Activated T-helper 9 cell treated with anti-CD3 and anti-CD28 coated beads, Interleukin-2, amount 50 U/mL, for 16 hours (primary cell): ENCODE results near the gene FZD8.
"Not testable (repeated sequence)": the region's sequence is repeated elsewhere in the genome, so short reads cannot be mapped to it uniquely, and the experiment has no call there.

Source experiments
- DNase-seq: peaks from one replicate; pipeline ENCODE4 v3.0.0-alpha.2; 2020; ENCODE audit warnings: low read depth

FZD8 gene, protein sequence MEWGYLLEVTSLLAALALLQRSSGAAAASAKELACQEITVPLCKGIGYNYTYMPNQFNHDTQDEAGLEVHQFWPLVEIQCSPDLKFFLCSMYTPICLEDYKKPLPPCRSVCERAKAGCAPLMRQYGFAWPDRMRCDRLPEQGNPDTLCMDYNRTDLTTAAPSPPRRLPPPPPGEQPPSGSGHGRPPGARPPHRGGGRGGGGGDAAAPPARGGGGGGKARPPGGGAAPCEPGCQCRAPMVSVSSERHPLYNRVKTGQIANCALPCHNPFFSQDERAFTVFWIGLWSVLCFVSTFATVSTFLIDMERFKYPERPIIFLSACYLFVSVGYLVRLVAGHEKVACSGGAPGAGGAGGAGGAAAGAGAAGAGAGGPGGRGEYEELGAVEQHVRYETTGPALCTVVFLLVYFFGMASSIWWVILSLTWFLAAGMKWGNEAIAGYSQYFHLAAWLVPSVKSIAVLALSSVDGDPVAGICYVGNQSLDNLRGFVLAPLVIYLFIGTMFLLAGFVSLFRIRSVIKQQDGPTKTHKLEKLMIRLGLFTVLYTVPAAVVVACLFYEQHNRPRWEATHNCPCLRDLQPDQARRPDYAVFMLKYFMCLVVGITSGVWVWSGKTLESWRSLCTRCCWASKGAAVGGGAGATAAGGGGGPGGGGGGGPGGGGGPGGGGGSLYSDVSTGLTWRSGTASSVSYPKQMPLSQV

DNA sequence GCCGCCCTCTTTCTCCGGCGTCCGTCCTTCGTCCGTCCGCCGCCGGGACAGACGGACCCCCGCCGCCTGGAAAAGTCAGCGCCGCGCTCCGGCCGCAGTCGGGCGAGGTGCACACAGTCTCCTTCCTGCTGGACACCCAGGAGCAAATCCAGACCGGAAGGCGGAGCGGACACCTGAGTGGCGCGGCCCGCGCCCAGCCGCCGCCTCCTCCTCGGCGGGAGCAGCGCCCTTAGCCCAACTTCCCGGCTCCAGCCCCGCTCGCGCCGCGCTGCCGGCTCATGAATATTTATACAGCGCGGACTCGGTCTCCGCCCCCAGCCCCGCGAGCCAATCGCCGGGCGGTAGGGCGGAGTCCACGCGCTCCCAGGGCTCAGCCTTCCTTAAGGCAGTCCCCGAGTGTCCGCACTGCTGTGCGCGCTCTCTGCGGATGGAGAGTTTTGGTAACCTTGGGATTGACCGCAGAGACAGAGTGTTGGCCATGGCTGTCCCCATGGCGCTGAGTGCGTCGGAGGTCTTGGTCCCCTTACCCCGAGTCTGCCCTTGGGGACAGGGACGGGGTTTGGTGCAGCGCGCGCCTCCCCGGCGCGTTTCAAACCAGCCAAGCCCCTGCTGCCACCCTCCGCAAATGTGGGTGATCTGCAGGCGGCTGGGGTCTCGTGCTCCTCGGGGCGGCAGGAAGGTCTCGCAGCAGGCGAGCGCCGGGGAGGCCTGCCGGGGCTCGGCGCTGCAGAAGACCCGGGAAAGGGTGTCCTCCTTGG is at the start of gene FZD8:
Gene FZD8, minus strand, starts transcription at position 262 of the 758 bp plus-strand sequence. CDS start 867 bp downstream, outside the sequence.
- peak; percentile 61 for DNase-seq

DNA sequence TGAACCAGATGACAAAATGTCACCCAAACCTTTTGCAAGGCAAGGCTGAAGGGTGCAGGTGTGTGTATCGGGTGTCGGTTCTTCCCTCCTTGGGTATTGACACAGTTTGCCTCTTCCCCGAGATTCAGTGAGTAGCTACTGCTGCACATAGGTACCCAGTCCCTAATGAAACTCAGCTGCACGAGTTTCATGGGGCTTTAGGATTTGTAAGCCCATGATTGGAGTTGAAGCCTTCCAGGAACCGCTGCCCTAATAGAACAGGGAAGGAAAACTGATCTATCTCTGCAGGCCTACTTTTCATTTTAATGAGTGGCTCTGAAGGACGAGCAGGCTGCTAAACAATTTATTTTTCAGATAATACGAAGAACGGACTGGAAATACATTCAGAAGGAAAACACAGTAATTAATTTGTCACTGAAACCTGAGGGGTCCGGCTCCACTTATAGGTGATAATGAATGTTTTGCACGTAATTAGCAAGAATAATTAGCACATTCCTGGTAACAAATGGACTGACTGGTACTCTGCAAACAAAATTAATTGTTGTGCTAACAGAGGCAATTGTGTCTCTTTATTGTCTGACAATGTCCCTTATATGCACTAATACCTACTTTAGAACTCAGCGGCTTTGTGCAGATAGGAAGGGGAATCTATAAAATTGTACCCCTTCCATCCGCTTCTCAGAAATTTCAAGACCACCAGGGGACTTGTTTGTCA is 49.6 kb upstream of the FZD8 start:
- DNase-seq: no peak

DNA sequence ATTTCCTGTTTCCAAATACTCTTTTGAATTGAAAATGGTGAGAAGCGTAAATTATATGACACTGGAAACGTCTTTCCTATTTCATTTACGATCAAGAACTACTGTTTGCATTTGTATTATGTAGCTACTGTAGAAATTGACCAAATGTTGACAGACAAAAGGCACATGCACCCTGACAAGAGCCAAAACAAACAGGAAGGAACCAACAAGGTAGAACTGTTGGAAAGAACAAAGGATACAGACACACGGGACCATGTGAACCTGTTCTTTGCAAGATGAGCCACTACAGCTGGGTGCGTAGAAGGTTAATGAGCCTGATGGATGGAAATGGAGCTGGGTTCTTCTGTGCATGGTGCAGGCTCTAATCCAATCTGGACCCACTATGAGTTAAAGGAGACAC is 48.4 kb upstream of the FZD8 start:
- no peak for DNase-seq

DNA sequence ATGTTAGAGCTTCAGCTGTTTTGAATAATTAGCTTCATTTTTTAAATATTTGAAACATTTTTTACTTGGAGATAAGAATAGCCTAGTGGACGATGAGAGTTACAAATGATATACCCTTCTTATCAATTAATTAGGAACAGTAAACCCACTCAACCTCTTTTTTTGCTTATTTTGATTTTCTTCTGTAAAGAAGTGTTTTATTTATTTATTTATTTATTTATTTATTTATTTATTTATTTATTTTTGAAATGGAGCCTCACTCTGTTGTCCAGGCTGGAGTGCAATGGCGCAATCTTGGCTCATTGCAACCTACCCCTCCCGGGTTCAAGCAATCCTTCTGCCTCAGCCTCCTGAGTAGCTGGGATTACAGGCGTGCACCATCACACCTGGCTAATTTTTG is 43.8 kb upstream of the FZD8 start:
- DNase-seq: not testable (repeated sequence)

DNA sequence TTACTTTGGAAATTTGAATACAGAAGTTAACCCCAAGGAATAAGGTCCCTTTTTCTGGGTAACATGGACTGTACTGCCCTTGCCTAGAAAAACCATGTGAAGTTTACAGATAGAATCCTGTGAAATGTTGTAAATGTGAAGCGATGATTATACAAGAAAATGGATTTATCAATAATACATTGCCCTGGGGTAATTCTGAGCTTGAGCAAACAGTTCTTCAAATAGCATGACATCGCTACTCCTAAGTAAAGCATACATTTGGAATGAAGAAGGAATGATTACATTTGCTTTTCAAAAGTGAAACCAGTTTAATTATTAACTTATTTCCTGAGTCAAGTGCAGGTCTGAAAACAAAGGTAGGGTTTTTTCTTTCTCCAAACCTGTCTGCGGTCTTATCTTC is 43.3 kb upstream of the FZD8 start:
- no peak for DNase-seq

DNA sequence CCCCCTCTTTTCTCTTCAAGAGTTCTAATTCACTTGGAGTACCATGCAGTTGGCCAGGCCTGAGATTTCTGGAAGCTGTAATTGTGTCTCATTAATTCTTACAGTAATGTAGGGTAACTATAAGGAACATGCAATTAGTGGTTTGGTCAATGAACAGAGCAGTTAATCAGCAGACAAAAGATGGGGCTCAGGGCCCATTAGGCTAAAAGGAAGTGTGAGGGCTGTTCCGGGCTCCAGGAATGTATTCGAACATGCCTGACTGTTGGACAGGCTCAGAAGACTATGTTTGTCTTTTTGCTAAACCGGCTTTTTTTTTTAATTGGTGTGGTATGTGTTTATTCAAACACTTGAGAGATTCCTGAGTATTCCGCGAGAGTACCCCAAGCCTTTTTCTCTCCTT is 42.5 kb upstream of the FZD8 start:
- no peak for DNase-seq

DNA sequence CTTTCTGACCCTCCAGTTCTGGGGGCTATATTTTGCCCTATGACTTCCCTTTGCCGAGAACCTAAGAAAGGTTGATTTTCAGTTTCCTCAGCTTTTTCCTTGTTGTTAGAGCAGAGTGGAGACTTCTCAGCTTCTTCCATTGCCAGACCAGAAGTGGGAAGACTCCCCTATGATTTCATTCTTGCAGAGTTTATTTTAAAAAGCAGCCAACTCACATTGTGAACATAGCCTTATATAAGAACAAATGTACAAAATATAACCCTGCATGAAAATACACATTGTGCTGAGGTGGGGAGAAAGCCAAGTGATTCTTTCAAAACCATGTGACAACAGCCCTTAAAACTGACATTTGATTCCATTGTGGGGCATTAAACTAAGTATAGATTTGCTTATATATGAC is 33.8 kb upstream of the FZD8 start:
- DNase-seq: no peak

DNA sequence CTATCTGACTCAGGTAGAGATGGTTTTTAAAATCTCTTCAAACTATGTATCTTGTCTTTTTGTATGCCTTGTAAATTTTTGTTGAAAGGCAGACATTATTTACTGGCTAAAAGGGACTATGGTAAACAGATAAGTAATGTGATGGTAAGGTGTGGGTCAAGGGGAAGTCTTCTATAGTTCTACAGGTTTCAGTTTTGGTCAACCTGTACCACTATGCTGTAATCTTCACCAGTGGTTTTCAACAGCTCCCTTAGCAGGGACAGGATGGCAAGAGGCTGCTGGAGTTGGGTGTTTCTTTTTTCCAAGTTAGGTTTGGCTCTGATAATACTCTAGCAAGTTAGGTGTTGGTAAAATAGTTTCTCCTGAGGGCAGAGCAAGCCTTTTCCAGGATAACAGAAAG is 32.7 kb upstream of the FZD8 start:
- no peak for DNase-seq

DNA sequence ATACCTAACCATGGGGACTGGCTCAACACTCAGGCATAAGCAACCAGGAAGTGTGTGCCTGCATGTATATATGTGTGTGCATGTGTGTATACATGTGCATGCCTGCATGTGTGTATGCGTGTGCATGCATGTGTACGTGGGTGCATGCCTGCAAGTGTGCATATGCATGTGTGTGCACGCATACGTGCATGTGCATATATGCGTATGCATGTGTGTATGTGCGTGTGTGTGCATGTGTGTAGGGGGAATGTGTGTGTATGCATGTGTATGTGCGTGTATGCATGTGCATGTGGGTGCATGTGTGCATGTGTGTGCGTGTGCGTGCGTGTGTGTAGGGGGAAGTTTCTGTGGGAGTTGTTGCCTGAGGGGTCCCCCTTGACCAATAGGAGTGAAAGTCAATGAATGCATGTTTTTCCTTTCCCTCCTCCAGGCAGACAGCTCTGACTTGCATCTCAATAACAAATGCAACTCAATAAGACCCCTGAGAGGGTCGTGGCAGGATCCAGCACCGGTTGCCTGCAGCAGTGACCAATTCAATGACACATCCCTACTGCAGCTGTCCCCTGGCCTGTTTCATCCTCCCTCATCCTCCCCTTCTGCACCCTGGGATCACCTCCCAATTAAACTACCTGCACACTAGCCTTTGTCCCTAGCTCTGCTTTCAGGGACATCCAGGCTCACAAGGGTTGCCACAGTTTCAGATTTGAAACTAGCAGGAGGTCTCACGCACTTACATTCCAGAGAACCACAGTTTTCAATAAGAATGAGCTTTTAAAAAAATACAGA is 27.0 kb upstream of the FZD8 start:
- DNase-seq: no peak

DNA sequence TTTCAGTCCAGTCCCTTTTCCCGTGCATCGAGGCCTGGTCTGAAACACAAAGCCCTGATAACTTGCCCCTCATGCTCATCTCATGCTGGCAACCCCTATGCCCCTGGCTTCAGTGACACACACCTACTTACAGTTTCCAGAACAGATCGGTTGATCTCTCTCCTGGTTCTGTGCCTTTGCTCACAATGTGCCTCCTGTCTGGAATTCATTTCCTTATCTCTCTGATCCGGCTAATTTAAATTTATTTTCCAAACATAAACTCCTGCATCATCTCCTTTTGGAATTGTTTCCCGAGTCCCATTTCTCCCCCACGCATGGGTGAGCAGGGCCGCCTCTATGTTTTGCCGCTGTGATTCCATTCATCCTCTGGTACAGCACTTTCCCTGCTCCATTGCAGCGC is 25.9 kb upstream of the FZD8 start:
- no peak for DNase-seq

DNA sequence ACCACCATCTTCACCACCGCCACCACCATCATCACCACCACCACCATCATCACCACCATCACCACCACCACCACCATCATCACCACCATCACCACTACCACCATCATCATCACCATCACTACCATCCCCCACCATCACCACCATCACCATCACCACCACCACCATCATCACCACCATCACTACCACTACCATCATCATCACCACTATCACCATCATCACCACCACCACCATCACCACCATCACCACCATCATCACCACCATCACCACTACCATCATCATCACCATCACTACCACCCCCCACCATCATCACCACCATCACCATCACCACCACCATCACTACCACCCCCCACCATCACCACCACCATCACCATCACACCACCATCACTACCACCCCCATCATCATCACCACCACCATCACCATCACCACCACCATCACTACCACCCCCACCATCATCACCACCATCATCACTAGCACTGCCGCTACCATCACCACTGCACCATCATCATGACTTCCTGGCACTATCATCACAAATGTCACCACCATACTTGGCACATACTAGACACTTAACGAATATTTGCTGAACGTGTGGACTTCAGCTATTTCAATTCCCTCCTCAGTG is 25.3 kb upstream of the FZD8 start:
- no peak for DNase-seq

DNA sequence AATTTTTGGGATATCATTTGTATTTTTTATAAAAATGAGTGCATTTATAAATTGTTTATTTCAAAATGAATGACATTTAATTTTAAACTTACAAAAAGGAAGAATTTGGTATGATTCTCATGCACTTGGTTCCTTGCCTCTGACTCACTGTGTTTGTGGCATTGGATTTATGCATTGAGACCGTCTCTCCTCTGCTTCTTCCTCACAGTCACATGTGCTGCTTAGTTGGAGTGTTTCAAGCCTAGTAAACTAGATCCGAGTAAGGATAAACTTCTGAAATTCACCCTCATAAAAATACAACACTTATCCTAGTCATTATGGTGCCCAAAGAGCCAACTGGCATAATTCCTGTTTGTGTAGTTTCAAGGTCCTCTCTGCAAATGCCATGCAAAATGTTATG is 19.1 kb upstream of the FZD8 start:
- no peak for DNase-seq

DNA sequence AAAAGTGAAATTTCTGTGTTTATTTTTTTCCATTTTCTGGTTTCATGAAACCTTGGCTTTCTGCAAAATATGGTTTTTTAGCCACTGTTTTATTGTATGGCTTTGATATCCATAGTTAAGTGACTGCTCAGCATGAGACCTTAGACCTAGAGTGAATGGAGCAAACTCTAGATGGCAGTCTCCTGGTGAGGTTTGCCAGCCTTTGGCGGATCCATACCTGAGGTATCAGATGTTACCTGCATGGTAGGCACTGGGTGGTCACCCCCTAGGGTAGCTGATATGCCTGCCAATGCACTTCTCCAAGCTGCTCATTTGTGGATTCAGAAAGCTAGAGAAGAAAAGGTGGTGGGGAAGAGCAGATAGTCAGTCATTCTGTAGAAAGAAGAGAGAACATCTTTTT is 17.4 kb upstream of the FZD8 start:
- no peak for DNase-seq

DNA sequence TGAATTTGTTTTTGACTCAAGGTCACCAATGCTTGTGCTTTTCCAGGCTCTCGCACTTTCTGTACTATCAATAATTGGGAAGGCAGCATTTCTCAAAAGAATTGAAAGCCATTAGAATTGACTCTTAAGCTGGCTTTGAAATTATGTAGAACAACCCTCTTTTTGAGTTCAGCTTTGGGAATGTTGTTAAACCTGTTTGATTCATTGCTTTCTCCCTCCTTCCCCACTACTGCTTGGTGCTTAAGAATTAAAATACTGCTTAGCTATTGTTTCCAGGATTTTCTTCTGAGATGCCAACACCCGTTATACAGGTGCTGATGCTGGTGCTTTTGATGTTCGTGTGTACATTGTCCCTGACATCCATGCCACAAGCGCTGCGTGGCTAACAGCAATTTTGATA is 15.5 kb upstream of the FZD8 start:
- no peak for DNase-seq

DNA sequence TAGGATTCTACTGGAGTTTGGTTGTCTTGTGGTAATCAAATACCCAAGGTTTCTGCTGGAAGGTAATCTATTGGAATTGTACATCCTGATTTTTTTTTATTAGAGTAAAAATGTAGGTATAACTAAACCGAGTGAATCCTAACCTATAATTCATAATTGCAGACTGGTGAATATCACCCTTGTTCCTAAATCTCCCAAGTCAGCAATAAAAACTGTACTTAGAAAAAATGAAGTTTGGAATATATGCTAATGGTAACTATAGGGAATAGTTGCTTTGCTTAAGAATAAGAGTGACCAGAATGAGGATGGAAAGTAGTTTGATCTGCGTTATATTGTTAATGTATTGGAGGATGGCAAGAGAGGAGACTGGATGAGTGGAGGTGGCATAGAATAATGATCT is 10.7 kb upstream of the FZD8 start:
- DNase-seq: no peak

DNA sequence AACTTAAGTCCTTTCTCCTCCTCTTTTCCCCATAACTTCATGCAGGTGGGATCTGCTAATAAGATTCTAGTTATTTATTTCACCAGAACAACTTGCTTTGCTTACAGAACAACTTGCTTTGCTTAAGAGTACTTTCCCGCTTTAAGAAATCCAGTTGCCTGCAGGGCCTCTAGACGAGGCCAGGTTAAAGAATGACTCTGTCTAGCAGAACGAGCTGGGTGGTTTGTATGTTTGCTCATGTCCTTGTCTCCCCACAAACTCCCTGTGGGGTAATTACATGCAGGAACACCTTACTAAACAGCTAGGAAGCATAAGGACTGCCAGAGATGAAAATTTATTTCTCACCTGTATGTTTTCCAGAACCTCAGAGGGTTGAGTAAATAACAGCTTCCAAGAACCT is 8.8 kb upstream of the FZD8 start:
- no peak for DNase-seq

DNA sequence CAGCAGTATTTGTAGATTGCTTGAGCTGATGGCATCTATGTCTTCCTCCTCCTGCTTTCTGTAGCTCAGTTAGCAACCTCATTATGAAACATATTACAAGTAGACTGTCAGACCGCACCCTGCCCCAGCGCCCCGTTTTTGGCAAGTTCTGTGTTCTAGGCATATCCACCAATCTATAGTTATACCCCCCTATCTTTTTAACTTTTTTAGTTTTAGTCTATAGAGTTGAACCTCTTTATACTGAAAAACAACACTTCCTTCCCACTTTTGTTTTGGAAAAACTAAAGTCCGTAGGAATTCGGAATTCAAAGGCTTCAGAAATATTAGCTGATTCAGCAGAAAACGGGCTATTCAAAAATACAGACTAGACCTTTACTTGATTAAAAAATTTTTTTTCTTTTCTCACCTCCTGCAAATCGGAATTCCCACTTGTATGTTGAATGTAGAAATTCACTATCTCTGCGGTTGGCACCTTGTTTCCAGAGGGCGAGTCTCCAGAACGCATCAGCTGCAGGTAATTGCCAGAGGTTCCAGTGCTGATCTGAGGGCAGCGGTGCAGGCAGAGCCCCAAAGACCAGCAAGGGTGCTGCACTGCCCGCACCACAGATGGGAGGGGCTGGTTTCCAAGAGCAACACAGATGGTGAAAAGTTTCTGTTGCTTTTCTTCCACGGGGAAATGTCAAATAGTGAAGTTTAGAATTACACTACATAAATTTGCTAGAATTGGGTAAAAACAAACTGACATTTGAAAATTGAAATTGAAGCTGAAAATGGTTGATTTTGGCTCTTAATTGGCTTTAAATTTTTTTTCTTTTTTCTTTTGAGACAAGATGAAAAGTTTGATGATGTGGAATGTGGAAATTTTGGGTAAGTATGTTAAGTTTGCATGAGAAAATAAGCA is 2.2 kb upstream of the FZD8 start:
- DNase-seq: no peak

DNA sequence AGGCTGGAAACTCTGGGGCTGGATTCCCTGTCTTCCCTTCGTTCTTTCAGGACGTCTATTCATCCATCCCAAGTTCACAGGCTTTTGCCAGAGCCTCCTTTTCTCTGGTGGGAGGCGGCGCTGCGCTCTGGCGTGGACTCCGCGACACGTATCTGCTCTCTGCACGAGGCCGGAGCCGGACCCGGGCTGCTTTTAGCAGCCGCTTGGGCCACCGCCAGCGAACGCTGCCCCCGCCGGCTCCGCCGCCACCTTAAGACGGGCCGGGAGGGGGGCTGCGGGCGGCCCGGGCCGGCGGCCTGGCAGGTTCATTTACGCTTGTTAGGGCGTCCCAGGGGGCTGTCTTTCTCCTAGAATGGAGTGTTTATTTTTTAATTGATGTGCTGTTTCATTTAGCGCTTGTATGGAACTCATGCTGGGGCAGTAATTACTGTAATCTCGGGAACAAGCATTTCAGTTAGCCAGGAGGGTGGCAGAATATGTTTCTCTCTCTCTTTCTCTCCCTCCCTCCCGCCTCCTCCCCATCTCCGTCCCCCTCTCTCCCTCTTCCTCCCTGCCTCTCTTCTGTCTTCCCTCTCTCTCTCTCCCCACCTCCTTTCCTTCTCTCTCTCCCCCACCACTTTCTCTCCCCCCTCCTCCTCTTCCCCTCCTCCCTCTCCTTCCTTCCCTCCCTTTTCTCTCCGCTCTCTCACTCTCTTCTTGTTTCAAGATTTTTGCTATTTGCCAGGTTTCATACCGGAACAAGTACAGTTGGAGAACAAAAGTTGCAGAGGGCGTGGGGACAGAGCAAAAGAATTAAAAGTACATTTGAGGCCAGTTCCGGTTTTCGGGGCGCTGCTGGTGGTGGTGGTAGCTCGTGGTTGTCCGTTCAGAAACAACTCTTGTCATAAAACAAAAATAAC is 1.3 kb upstream of the FZD8 start:
- no peak for DNase-seq

DNA sequence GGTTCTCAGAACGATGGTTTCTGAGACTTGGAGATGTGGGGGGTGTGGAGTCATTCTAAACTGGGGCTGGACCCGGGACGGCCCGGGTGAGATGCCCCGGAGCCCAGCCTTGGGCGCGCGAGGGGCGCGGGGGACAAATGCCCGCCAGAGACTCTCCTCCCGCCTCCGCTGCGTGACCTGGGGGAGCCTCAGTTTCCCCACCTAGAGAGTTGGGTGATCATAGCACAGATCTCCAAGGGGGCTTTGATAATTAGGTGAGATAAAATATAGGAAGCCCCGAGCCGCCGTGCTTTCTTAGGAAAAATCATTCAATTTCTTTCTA is 658 bp upstream of the FZD8 start:
- DNase-seq: no peak
